ENCODE data around the gene IGF2BP2.

IGF2BP2 gene

DNA sequence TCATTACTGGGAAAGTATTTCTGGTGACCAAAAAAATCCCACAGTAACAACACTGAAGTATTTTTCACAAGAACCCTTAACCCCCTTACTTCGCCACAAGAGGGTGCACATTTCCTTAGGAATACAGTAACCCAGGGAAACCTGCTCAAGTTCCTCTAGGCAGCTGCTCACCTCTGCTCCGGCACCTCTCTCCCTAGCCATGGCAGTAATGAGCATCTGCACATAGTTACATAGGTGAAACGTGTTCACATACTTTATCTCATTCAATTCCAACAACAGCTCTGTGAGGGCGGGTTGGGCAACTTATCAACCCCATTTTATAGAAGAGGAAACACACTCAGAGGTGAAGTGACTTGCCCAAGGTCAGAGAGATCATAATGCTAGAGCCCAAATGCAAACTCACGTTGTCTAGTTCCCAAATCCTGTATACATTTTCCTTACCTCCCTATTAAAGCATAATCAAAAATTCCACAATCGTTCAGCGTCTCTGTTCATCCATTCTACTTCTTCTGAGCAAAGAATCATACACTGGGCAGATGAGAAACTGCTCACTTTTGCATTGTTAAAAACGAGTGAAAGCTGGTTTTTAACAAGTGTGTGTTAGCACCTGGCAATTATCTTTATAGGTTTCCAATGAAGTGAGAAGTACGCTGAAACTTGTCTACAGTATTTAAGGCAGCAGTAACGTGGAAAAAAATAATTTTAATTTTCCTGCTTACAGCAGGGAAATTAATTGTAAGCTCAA, 90.7 kb downstream of the IGF2BP2 start:
- DNase-seq (ENCODE audit: low read depth in 2 of 2): no peak

DNA sequence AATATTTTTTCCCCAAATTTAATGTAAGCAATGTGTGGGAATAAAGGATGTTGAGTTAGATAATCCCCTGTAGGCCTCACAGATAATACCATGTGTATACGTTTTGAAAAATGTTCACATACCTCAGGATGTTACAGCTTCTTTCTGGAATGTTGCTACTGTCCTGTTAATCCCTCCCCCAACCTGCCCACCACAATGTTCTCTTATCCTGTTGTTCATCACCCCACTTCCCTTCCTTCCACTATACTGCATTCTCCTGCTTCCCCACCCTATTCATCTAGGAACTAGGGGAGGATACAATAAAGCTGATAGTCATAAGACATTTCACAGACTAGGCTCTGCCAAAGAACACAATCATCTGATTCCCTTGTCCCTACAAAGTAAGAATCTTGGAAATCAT, 92.1 kb downstream of the IGF2BP2 start:
- DNase-seq (ENCODE audit: low read depth in 2 of 2): no peak

DNA sequence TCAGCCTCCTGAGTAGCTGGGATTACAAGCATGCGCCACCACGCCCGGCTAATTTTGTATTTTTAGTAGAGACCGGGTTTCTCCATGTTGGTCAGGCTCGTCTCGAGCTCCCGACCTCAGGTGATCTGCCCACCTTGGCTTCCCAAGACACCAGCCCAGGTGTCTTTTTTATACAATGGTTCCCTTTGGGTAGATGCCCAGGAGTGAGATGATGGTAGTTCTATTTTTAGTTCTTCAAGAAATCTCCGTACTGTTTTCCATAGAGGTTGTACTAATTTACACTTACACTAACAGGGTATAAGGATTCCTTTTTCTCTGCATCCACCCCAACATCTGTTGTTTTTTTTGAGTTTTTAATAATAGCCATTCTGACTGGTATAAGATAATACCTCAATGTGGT, 94.3 kb downstream of the IGF2BP2 start:
- no peak for DNase-seq (ENCODE audit: low read depth in 2 of 2)

DNA sequence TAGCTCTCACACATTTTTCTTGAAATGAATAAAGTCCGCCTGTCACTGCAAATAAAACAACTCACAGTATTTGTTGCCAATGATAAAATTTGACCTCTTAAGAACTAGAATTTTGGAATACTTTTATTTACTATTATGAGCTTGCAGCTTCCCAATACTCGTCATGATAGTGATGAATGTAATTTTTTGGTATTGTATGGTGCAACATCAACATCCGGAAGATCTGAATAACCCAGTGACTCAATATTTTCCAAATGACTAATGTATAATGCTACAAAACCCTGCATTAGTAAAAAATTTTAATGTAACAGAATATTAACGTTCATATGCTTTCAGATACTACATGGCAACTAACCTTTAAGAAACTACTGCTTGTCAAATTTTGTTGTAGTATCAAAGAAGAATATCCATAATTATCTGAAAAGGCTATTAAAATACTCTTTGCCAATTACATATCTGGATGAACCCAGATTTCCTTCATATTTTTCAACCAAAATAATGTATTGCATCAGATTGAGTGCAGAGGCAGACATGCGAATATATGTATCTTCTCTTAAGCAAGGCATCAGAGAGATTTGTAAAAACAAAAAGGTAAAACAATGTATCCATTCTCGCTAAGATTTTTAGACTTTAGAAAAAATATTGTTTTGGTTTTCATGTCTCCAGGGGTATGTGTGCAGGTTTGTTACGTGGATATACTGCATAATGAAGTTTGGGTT, 95.3 kb downstream of the IGF2BP2 start:
- DNase-seq (ENCODE audit: low read depth in 2 of 2): no peak

DNA sequence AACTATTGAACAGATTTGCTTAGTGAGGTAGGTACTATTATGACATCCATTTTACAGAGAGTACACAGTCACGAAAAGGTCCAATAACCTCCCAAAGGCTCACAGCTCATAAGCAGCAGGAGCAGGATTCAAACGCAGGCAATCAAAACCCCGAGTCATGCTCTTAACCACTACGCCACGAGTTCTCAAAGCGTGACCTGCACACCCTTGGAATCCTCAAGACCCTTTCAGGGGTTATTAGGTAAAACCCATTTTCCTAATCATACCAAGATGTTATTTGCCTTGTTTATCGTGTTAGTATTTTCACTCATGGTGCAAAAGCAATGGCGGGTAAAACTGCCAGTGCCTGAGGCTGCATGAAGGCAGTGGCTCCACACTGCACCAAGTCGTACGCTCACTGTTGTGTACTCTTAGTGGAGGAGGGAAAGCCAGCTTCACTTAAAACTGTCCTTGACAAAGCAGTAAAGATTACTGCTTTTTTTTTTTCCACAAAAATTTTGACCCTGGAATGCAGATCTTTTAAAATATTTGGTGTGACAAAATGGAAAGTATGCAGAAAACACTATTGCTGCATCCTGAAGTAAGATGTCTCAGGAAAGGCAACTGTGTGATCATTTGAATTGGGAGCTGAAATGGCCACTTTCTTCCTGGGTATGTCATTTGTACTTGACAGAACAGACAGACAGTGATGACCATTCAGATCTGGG, 96.1 kb downstream of the IGF2BP2 start:
- DNase-seq (ENCODE audit: low read depth in 2 of 2): no peak

DNA sequence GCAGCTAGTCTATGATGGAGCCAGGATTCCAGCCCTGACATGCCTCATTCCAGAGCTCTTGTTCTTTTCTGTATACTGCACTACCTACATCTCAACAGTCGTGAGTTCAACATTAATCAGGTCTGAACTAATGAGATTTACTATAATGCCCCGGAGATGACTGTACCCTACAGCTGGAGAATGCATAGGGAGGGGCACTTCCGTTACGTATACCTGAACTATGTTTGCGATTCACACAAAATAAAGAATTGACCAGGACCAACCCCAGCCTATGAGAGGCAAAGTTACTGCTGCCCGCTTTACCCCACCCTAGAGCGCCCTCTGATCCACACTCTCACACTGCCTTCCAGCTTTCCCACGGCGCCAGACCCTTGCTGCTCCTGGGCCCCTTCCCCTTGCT, 97.0 kb downstream of the IGF2BP2 start:
- no peak for DNase-seq (ENCODE audit: low read depth in 2 of 2)

DNA sequence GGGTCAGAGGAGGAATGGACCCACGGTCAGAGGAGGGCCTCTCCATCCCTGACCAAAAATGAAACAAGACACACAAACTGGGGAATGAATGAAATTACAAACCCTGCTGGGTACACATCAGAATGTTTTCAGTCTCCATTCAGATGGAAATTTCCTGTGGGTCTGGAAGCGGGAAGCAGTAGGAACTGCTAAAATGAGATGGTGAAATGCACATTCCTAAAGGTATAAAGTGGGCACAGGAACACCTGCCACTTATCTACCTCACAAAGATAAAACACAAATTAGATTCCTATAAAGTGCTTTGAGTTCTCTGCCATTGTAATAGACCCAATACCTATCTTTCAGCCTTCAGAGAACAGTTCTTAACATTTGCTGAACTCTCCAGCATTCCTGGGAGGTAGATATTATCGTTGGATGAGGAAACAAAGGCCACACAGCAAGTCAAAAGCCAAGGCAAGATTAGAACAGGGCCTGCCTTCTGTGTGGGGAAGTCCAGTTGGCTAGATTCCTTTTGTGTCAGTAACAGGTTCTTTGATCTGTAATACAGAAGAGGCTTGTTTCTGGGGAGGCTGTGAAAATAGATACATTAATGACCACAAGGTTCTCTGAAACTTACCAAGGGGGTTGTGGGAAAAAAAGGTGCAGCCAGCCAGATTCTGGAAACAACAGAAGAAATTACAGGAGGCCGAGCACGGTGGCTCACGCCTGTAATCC, 98.4 kb downstream of the IGF2BP2 start:
- no peak for DNase-seq (ENCODE audit: low read depth in 2 of 2)

DNA sequence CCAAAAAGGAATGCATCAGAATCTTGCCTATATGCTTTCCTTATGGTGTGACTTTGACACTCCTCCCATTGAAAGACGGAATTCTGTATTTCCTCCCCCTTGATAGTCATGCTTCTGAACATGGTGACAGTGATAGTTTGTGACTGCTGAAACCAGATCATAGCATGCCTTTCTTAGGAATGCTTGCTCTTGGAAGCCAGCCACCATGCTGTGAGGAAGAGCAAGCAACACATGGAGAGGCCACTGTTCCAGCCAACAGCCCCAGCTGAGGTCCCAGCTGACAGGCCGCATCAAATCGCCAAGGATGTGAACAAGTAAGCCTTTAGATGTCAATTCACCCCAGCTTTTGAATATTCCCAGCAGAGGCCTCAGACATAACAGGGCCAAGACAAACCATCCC, 100.1 kb downstream of the IGF2BP2 start:
- no peak for DNase-seq (ENCODE audit: low read depth in 2 of 2)

DNA sequence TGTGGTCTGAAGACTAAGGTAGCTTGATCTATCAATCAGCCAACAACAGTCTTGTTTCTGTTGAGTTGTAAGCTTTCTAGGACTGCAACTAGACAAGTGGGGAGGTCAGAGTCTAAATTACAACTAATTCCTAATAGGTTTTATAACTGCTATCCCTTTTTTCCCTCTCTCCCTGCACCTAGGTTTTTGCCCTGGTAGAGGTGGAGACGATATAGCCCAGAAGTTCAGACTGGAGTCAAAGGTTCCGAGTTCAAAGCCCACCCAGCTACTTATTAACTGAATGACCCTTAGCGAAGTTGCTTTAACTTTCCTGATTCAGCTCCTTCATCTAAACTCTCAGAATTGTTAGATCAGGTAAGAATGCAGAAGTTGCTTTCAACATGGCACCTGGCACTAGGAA, 100.6 kb downstream of the IGF2BP2 start:
- no peak for DNase-seq (ENCODE audit: low read depth in 2 of 2)

DNA sequence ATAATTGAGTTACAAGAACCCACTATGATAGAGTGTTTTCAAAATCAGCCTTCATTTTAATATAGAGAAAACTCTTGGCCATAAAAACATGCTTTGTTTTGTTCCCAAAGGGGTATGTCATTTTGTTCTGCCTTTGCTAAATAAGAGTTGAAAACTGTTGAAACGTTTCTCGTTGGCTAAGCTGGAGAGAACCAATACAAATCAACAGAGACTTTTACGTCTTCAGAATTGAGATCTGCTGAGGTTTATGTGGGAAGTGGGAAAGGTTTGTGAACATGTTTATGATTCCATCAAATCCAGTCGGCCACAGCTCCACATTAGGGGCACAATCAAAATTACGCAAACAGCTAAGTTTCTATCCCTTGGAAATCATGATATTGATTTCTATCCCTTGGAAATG, 102.0 kb downstream of the IGF2BP2 start:
- DNase-seq (ENCODE audit: low read depth in 2 of 2): no peak

DNA sequence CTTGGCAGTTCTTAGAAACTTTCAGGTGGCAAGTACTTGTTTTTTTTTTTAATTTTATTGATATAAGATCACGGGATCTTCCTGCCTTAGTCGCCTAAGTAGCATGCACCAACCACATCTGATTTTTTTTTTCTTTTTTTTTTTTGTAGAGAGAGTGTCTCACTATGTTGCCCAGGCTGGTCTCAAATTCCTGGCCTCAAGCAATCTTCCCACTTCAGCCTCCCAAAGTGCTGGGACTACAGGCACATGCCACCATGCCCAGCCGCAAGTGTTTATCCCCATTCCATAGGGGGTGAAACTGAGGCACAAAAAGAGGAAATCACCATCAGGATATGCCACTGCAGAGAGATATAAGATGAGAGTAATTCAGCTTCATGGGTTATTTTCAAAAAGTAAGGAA, 102.9 kb downstream of the IGF2BP2 start:
- DNase-seq (ENCODE audit: low read depth in 2 of 2): no peak

DNA sequence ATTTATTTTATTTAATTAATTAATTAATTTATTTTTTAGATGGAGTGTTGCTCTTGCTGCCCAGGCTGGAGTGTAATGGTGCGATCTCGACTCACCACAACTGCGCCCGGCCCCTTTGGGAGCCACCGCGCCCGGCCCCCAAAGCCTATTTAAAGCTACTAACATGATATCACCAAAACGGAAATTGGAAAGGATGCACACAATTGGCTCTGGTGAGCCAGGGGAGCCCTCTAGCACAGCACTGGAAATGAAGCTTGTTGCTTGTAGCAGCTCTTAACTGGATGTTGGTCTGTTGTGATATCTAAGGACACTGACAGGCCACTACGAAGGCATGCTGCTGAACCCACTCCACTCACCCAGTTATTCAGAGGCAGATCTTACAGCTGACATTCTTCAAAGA, 104.5 kb downstream of the IGF2BP2 start:
- no peak for DNase-seq (ENCODE audit: low read depth in 2 of 2)

DNA sequence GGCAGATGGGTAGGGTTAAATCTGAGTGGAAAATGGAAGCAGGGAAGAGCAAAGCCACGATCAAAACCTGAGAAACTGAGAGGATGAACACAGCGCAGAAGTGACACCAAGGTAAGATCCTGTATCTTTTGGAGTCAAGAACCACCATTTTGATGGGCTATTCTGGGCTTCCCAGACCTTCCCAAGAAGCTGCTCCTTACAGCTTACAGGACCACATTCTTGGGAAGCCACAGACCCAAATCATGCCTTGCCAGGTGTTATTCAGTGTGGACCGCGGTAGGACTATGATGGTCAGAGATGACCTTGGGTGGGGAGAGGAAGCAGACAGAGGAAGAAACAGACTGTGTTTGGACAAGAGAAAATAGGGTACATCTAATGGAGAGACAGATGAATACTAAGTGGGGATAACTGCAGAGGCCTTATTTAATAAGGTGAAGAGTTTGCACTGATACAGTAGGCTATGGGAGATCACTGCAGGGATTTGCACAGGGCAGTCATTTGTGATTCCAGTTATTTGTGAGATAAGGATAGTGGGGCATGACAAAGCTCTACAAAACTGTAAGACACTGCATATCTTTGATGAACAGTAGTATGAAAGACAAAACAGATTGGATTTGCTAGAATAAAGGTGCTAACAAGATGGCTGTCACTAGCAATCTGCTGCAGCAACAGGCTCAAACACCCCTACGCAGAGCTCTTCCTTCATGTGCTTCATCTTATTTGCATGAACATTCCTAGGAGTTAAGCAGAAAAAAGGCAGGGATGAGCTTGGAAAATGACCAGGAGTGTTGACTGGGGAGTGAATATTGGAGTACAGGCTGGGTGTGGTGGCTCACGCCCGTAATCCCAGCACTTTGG, 105.9 kb downstream of the IGF2BP2 start:
- no peak for DNase-seq (ENCODE audit: low read depth in 2 of 2)

DNA sequence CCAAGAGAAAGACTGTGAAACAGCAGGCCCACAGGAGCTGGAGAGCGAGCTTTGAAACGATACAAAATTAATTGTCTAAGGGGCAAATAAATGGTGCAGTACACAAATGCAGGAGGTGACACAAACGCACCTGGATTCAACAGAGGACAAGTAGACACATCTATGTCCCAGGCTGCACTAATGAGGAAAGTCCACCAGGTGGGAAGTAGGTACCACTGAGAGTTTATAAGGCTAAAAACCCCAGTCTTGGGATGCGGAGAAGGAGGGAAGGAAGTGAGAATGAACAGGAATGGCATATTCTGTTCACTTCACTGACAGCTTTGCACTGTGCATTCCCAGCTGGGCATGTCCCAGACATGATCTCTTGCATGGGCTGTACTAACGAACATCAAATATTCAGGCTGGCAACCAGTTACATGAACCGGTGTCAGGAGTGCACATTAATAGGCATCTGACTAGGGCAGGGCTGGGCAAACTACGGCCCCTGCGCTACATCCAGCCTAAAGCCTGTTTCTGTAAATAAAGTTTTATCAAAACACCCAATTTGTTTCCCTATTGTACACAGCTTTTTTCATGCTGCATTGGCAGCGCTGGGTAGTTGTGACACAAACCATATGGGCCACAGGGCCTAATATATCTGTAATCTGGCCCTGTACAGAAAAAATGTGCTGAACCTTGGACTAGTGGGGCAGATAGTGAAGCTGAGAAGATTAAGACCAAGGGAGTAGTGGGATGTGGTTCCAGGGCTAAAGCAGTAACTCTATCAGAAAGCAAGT, 107.0 kb downstream of the IGF2BP2 start:
- no peak for DNase-seq (ENCODE audit: low read depth in 2 of 2)

DNA sequence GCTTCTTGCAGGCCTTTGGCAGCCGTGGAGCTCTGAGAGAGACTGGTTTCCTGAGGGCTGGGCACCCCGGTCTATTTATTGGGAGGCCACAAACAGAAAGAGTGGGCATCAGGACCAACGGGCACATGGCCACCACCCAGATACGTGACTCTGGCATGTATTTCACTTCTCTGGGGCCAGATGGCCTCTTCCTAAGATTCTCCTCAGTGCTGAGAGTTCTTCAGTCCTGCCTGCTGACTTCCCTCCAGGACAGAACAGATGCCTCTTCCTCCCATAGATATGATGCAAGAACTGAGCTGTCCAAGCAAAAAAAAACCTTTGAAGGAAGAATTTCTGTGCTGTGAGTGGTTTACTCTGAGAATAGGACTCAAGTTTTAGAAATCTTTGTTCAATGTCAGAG, 107.7 kb downstream of the IGF2BP2 start:
- DNase-seq (ENCODE audit: low read depth in 2 of 2): no peak

DNA sequence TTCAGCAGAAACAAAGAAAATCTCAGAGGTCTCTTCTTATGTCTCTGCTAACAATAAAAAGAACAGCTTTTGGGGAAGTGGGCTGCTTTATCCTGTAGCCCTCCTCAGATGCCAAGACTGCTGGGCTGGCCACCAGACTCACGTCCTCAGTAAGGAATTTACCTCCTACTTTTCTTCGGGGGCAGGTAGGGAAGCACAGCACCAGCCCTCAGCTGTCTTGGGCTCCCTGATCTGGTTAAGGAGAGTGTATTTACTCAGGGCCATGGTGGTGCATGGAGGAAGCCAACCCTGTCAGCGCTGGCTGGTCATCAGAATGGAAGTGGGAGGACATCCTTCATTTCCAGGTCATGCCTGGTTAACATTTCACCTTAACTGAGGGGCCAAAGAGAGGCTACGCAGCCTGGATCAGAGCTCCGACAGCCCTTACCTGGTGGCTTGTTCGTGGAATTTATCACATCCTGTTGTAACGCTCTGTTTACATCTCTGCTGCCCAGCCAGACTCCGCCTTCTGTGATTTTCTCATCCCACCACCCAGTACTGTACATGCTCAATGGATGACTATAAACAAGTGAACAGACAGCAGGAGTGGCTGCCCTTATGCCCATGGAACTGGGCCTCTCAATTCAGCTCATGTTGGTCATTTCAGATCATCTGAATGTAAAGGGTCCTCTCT, 108.3 kb downstream of the IGF2BP2 start:
- DNase-seq (ENCODE audit: low read depth in 2 of 2): no peak

DNA sequence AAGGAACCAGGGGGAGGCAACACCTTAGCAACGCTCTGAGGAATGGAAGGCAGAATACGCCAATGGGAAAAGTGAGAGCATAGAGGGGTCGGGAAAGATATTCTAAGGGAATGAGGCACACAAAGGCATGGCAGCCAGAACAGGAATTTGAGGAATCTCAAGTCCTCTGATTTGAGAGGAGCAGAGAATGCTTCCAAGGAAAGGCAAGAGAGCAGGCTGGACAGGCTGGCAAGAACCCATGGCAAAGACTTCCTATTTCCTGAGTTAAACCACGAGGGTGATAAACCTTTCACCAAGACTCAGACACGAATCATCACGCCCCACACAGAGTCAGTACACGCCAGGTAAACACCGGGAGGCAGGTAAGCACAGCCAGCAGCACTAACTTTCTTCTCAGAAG, 109.8 kb downstream of the IGF2BP2 start:
- DNase-seq (ENCODE audit: low read depth in 2 of 2): no peak

DNA sequence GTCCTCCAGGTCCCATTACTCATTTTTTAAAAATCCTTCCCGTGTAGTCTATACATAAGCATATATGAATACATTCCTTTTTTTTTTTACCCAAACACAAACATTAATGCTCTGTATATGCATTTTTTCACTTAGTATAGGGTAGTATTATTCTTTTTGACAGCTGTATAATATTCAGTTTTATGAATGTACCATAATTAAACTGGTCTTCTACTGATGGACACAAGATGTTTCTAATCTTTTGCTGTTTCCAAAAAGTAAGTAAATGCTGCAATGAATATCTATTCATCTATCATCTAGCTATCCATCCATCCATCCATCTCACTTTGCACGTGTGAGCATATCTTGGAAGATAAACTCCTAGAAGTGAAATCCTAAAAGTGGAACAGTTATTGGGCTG, 110.8 kb downstream of the IGF2BP2 start:
- no peak for DNase-seq (ENCODE audit: low read depth in 2 of 2)

DNA sequence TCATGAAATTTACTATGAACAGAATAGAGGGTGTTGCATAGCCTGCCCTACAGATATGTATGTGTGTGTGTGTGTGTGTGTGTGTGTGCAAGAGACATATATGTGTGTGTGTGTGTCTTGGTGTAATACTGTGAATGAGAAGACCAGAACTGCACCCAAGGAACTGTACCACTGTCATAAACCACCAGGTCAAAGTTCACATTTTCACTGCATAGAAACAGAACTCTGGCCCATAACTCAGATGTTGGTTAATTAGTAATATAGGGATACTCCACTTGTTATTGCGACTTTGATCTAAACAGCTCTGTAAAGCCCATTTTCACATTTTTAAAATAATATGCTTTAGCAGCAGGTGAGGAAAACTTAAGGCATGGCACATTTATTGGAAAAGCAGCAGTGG, 111.8 kb downstream of the IGF2BP2 start:
- DNase-seq (ENCODE audit: low read depth in 2 of 2): no peak

DNA sequence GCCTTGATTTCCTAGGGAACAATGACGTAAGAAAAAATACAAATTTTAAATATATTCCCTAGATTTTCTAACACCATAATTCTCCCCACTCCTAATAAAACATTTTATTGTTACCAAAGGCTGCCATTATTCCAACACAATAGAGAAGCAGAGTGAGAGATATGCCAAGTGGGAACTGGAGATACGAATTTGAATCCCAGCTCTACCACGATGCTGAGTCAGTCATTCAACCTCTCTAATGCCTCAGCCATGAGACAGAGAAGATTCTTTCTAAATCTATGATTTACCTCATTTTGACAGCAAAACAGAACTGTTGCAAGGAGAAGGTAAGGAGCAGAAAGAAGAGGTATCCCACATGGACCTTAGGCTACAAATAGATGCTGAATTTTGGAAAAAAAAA, 112.5 kb downstream of the IGF2BP2 start:
- no peak for DNase-seq (ENCODE audit: low read depth in 2 of 2)
